GM06990 (cell line): ENCODE data around the gene GPR153.

ENCODE experiments used
- DNase-seq: peaks from one replicate; pipeline ENCODE4 v3.0.0-alpha.2; 2011; ENCODE audit not compliant: insufficient read length; ENCODE audit errors: extremely low read depth
- H3K27me3 ChIP-seq: replicated peaks from 2 replicates; pipeline ENCODE4 v1.6.0; 2011; ENCODE audit warnings: low read length; ENCODE audit not compliant: control insufficient read depth, insufficient read depth
- H3K36me3 ChIP-seq: 2 replicates; pipeline ENCODE4 v1.5.1; 2011; ENCODE audit warnings: low read length; ENCODE audit not compliant: control insufficient read depth, insufficient read depth
- H3K4me3 ChIP-seq: replicated peaks from 2 replicates; pipeline ENCODE4 v1.5.1; 2011; ENCODE audit warnings: low read depth, mild to moderate bottlenecking, control low read depth, low read length
- CTCF ChIP-seq: IDR thresholded peaks from 2 replicates; pipeline ENCODE4 v1.5.1; 2011; ENCODE audit warnings: low read length, control low read depth, mild to moderate bottlenecking, inconsistent platforms; ENCODE audit not compliant: insufficient read depth, poor library complexity, severe bottlenecking

Gene GPR153

GRCh38 chr1:6200188-6200809 is 60.6 kb downstream of the GPR153 start:
- no peak for DNase-seq
- no peak for TF ChIP-seq CTCF
- no peaks in the 10 kb centered on the region for H3K27me3 ChIP-seq
- H3K4me3 ChIP-seq = peak overlapping the region; percentile 95
- H3K36me3 ChIP-seq = 0 out of 2 replicates have a peak, but pooled peaks cover 1% of the 10 kb centered on the region

- Histone ChIP-seq H3K4me3 (peak within 1 kb of the TSS; percentile 95), H3K36me3 (peaks cover 1% of the 10 kb centered on the region; the same call in 1 of the 2 replicates), H3K27me3 (no peaks in the 10 kb centered on the region)
- DNase-seq = peak; percentile 95
- TF ChIP-seq CTCF = no peak
Measured at GRCh38 chr1:6199298-6200187, 61.4 kb downstream of the GPR153 start, which contains the start of gene RPL22. RPL22 (minus strand) TSS chr1:6199595; CDS start chr1:6199573, 22 bp downstream.

- H3K36me3 ChIP-seq = peaks cover 7% of the 10 kb centered on the region
- H3K27me3 ChIP-seq = no peaks in the 10 kb centered on the region
- DNase-seq = no peak
- no peak for TF ChIP-seq CTCF
- H3K4me3 ChIP-seq = peak overlapping the region; percentile 95
Measured at GRCh38 chr1:6198646-6199297, 62.1 kb downstream of the GPR153 start.

DNA sequence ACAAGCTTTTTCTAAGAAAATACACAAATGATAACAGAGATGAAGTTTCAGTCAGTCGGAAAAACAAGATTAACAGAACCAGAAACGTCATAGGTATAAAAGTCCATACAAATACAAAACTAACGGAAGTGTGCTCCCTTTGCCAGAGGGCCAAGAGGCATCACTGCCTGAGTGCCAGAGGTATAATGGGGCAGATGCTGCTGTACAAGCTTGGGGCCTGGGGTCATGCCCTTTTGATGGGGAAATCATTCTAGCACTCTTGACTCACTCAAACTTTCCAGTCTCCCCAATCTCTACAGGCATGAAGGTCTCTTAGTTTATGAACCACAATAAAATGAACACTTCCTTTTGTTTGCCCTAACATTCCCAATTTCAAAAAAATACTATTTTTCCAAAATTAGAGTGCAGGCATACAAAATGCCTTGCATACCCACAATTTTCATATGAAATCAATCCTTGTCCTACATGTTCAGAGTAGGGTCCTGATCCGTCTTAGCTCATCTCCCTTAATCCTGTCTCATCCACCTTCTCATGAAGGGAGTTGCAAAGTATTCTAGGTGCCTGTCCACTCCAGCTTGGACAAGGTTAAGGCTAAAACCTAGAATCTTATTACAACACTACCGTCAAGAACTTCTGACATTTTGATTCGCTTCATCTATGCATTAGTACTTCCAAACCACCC is 63.0 kb downstream of the GPR153 start:
- Histone ChIP-seq H3K4me3 (peak overlapping the region; percentile 95), H3K27me3 (no peaks in the 10 kb centered on the region), H3K36me3 (peaks cover 11% of the 10 kb centered on the region)
- TF ChIP-seq CTCF = no peak
- DNase-seq = no peak
